Kidney (tissue), 14 donors: ENCODE data around the gene SRD5A3. TPM values are rescaled to one million over a fixed set of nuclear protein-coding genes. Genes with fewer than 3 reads are reported as not detected.

ENCODE experiments used
- DNase-seq, 5 donors: peaks; one replicate each; pipeline ENCODE4 v3.0.0-alpha.2; 2013 to 2020
- FAIRE-seq: peaks from 2 replicates; lab custom pipeline; 2012; peaks lifted over from hg19 to GRCh38; lab: Jason Lieb, UNC
- H3K27ac ChIP-seq, 2 donors: one replicate each; pipeline ENCODE4 v1.7.0; 2013; ENCODE audit warnings: low read depth in 2 of 2, low read length in 2 of 2, inconsistent platforms in 1 of 2
- H3K27me3 ChIP-seq: one replicate; pipeline ENCODE4 v1.7.1; 2013; ENCODE audit warnings: low read length, inconsistent platforms; ENCODE audit not compliant: control insufficient read depth, insufficient read depth
- H3K36me3 ChIP-seq, 3 donors: one replicate each; pipeline versions ENCODE4 v1.7.0 to v1.7.1; 2013; ENCODE audit warnings: low read length in 3 of 3, control low read depth in 1 of 3, inconsistent platforms in 1 of 3; ENCODE audit not compliant: insufficient read depth in 3 of 3, control insufficient read depth in 2 of 3
- H3K4me1 ChIP-seq, 3 donors: one replicate each; pipeline versions ENCODE4 v1.7.0 to v1.7.1; 2013; ENCODE audit warnings: low read length in 3 of 3, inconsistent platforms in 1 of 3, low read depth in 1 of 3; ENCODE audit not compliant: control insufficient read depth in 2 of 3, insufficient read depth in 2 of 3
- H3K4me3 ChIP-seq, 3 donors: one replicate each; pipeline versions ENCODE4 v1.7.0 to v1.8.1; 2013; ENCODE audit warnings: low read length in 3 of 3, control low read depth in 1 of 3, inconsistent platforms in 1 of 3
- H3K9ac ChIP-seq, 3 donors: one replicate each; pipeline versions ENCODE4 v1.7.0 to v1.7.1; 2013; ENCODE audit warnings: low read length in 3 of 3, control low read depth in 1 of 3, inconsistent platforms in 1 of 3
- H3K9me3 ChIP-seq, 3 donors: one replicate each; pipeline versions ENCODE4 v1.7.0 to v1.7.1; 2013; ENCODE audit warnings: low read length in 3 of 3, control low read depth in 1 of 3, inconsistent platforms in 1 of 3; ENCODE audit not compliant: control insufficient read depth in 2 of 3, insufficient read depth in 1 of 3
- CTCF ChIP-seq: IDR thresholded peaks from 3 replicates; pipeline ENCODE4 v1.5.1; 2012; ENCODE audit warnings: mild to moderate bottlenecking, moderate library complexity, borderline replicate concordance; ENCODE audit not compliant: insufficient read depth; ENCODE audit errors: extremely low read depth
- intact Hi-C: fragments of 100-400 bp; cut with DNase I; formaldehyde crosslinking; loops from one replicate; pipeline ENCODE4 v1.11.1; 2022
- polyA plus RNA-seq: library from polyadenylated mRNA; stranded (reverse); fragments of 350-450 nt; fragmentation: Illumina TruSeq; extraction: RNeasy Lipid Tissue Mini Kit (QIAGEN cat#74804); gene quantifications from one replicate; pipeline ENCODE4 v1.2.3, GENCODE V29; 2014; ENCODE audit warnings: low read depth, low replicate concordance; ENCODE audit not compliant: insufficient read depth
- total RNA-seq: library from RNA; stranded (reverse); fragmentation: NEBNext Ultra II Directional; extraction: Animal tissue kit (Norgen Biotek cat#: 25700); gene quantifications from one replicate; pipeline ENCODE4 v1.2.1, GENCODE V29; 2021
- donor health status: control.
- donor health status: control.
- donor health status: control.
- donor health status: control.
- donor health status: control.
- donor health status: DM: yes; HTN: yes; CAD: no.
- donor health status: Normal renal cell carcinoma (clear cell type).

SRD5A3 gene
- total and polyA plus RNA-seq, 2 donors from 2014 or later: 10.6 to 21.5 TPM

- no peaks in the 10 kb centered on the region for H3K4me1 ChIP-seq
- DNase-seq (no peak), FAIRE-seq (no peak)
- H3K9ac ChIP-seq: no peak overlapping the region
- no peaks in the 10 kb centered on the region for H3K9me3 ChIP-seq
- intact Hi-C loops: no loop called here
- no peaks in the 10 kb centered on the region for H3K27me3 ChIP-seq
- no peak for TF ChIP-seq CTCF
- H3K27ac ChIP-seq: no peak overlapping the region
- H3K4me3 ChIP-seq: no peak overlapping the region
- H3K36me3 ChIP-seq: no peaks in the 10 kb centered on the region
Observed at GRCh38 chr4:55355555-55355954, 9.5 kb downstream of the SRD5A3 start.

- Histone ChIP-seq H3K4me3 (no peak overlapping the region), H3K4me1 (no peaks in the 10 kb centered on the region), H3K27me3 (no peaks in the 10 kb centered on the region), H3K27ac (no peak overlapping the region), H3K9me3 (no peaks in the 10 kb centered on the region), H3K36me3 (no peaks in the 10 kb centered on the region), H3K9ac (no peak overlapping the region)
- FAIRE-seq (no peak), DNase-seq (no peak)
- intact Hi-C loops: no loop called here
- no peak for TF ChIP-seq CTCF
Observed at GRCh38 chr4:55356991-55357461, 11.0 kb downstream of the SRD5A3 start.

GRCh38 chr4:55358246-55358645 lies 12.2 kb downstream of the SRD5A3 start:
- FAIRE-seq: no peak
- H3K27me3 ChIP-seq: no peaks in the 10 kb centered on the region

More at GRCh38 chr4:55358246-55358645, 12.2 kb downstream of the SRD5A3 start:
- H3K4me3 ChIP-seq: no peak overlapping the region
- no peak overlapping the region for H3K27ac ChIP-seq
- intact Hi-C loops: no loop called here
- H3K9ac ChIP-seq: no peak overlapping the region
- DNase-seq: no peak
- H3K9me3 ChIP-seq: no peaks in the 10 kb centered on the region
- H3K36me3 ChIP-seq: no peaks in the 10 kb centered on the region
- TF ChIP-seq CTCF: no peak
- H3K4me1 ChIP-seq: no peaks in the 10 kb centered on the region
